GF-D8 (cell line): ENCODE results near the gene ZNF787.
"Not testable (repeated sequence)": the region's sequence is repeated elsewhere in the genome, so short reads cannot be mapped to it uniquely, and the experiment has no call there.

Experiments used
- DNase-seq: peaks from one replicate; lab custom pipeline; 2025; lab: John Stamatoyannopoulos, UW

The ZNF787 gene

DNA sequence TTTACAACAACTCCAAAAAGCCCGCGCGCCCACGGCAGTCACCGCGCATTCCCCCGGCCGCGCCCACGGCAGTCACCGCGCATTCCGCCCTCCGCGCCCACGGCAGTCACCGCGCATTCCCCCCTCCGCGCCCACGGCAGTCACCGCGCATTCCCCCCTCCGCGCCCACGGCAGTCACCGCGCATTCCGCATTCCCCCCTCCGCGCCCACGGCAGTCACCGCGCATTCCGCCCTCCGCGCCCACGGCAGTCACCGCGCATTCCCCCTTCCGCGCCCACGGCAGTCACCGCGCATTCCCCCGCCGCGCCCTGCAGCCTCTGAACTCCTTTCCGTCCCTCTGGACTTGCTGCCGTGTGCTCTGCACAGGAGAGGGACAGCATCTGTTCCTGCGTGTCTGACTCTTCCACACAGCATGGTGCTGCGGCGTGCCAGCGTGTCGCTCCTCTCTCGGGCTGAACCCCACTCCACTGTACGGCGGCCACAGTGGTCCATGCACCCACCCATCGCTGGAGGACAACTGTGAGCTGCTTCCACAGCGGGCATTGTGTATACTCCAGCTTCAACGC, 15.2 kb downstream of the ZNF787 start:
- not testable (repeated sequence) for DNase-seq

- peak; percentile 31 for DNase-seq
These were observed 15.9 kb downstream of the ZNF787 start for GRCh38 chr19:56105090-56105701.

GRCh38 chr19:56104423-56104822, 16.7 kb downstream of the ZNF787 start:
- no peak for DNase-seq

GRCh38 chr19:56103027-56103614, 18.0 kb downstream of the ZNF787 start:
- no peak for DNase-seq

DNA sequence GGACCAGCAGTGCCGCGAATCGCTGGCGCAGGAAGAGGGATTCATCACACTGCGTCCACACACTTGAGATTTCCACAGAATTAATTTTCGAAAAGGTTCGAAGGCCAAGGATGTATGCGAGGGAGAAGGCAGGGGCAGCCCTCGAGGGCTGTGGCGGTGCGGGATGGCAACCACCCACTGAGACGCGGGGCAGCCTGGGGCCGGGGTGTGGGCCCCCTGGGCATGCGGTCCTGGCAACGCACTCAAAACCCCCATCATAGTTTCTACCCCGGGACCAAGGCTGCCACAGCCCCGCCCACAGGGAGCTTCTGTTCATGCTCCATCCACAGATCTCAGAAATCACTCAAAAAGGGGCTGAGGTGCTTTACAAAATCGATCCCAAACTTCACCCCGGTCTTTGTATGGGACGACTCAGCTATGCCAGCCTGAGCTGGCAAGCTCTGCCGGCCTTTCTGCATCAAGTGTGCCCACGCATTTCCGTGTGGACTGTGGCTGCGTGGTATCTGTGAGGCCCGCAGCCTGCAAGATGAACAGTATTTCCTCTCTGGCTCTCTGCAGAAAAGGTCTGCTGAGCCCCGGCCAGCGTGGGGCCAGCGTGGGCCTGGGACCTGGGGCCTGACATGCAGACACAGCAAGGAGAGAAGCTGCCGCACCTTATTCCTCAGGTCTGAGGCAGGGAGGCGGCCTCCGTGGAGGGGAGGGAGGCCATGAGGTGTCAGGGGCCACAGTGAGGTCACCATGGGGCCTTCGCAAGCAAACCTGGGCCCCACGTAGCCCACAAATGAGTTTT, 19.2 kb downstream of the ZNF787 start:
- DNase-seq: no peak

- DNase-seq: no peak
These were observed 20.0 kb downstream of the ZNF787 start for GRCh38 chr19:56101095-56101494.

DNA sequence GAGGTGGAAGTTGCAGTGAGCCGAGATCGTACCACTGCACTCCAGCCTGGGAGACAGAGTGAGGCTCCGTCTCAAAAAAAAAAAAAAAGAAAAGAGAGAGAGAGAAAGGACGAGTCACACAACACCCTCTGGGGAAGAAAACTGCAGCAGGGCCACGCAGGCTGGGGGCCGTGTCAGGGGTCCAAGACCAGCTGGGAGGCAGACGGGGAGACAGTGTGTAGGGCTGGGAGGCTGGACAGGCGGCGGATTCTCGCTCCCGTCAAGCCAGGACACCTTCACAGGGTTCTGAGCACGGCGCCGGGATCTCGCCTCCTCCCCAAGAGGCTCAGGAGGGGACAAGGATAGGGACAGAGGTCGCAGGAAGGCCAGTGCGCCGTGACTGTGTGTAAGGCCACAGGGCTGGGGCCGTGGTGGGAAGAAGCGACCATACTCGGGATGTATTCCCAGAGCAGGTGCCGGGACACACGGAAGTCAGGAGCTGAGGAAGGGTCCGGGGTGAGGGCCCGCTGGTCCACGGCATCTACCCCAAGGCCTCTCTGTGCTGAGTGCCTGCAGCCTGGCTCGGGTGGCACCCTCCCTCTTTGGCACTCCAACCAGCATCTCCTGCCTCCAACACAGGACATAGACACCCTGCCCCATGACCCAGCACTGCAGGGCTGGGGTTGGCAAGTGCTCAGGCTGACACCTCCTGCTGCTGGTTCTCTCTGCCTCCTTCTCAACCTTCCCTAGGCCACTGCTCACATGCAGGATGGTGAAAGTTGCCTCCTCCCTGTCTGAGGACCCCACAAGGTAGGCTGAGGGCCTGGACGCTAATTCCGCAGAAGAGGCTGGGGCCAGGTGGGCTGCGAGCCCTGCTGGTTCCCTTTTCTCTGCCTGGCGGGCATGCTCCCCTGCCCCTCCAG, 21.2 kb downstream of the ZNF787 start:
- no peak for DNase-seq

DNA sequence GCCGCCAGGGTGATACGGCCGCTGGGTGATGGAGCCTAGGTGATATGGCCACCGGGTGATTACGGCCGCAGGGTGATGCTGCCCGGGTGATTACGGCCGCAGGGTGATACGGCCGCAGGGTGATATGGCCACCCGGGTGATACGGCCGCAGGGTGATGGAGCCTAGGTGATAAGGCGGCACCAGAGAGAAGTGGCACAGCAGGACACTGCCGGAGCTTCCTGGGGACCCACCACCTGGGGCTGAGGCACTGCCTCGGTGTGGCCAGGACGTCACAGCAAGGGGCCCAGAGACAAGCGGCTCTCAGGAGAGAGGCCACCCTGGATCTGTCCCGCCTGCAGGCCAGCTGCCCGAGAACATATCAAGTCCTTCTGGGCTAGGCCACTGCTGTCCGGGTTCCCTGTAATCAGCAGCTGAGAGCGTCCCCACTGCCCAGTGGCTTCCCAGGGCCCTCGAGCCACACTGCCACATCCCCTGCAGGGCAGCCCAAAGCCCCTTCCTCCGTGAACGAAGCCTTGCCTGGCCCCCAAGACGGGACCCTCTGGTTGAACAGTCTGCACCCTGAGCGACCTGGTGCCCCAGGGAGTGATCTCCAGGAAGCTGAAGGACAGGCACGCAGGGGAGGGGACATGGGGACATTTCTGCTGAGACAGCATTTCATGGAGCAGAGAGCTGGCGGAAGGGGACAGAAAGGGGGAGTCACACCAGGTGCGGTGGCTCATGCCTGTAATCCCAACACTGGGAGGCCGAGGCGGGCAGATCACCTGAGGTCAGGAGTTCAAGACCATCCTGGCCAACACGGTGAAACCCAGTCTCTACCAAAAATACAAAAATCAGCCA, 22.1 kb downstream of the ZNF787 start:
- no peak for DNase-seq

- not testable (repeated sequence) for DNase-seq
These were observed 22.9 kb downstream of the ZNF787 start for GRCh38 chr19:56098237-56098636.

- DNase-seq: no peak
These were observed 23.3 kb downstream of the ZNF787 start for GRCh38 chr19:56097776-56098175.

GRCh38 chr19:56097306-56097705, 23.8 kb downstream of the ZNF787 start:
- no peak for DNase-seq

- no peak for DNase-seq
These were observed 24.4 kb downstream of the ZNF787 start for GRCh38 chr19:56096665-56097064.

- no peak for DNase-seq
These were observed 26.6 kb downstream of the ZNF787 start for GRCh38 chr19:56094449-56094848.

GRCh38 chr19:56092685-56093631, 28.1 kb downstream of the ZNF787 start:
- DNase-seq: no peak

DNA sequence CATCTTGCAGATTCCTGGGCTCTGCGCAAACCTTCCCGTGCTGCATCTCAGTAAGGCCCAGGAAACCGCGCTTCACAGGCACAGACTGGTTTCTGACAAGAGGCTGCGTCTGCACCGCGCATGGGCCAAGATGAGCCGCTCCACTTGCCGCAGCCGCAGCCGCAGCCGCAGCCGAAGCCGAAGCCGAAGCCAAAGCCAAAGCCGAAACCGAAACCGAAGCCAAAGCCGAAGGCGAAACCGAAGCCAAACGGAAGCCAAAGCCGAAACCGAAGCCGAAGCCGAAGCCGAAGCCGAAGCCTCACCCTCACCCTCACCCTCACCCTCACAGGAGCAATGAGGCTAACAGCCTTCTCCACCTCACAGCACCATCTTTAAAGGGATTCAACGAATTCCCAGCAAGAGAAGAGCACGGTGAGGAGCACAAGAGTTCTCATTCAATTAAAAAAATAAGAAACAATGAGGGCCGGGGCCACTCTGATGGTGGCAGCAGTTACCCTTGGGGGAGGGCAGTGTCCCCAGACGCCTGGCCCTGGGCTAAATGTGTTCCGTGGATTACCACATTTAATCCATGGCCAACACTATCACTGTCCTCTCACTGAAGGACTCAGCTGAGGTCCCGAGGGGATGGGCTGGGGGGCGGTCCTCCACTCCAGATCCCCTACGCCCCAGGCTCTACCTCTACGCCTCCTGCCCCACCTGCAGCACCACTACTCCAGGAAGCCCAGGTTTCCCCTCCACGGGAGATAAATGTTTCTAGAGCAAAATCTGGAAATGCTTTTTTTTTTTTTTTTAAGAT, 29.1 kb downstream of the ZNF787 start:
- no peak for DNase-seq

GRCh38 chr19:56091066-56091490, 30.0 kb downstream of the ZNF787 start:
- no peak for DNase-seq

DNA sequence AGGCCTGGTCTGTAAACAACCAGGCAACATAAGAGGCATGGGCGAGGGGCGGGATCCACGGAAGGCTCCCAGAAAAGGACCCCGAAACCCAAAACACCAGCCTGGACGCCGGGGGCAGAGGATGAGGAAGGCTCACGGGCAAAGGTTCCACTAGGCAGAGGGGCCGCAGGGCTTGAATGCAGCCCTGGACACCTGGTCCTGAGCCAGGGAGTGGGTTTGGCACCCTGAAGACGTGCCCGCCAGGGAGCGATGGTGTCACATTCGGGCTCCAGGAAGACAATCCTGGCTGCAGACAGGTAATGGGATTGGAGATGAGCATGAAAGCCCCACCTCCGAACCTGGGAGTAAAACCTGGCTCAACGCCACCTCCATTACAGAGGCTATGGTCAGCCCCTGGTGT, 31.8 kb downstream of the ZNF787 start:
- DNase-seq: no peak

GRCh38 chr19:56088497-56089215, 32.4 kb downstream of the ZNF787 start:
- DNase-seq: no peak
